ENCODE data around the gene POPDC2. TPM values are rescaled to one million over a fixed set of nuclear protein-coding genes. Genes with fewer than 3 reads are reported as not detected.

Gene POPDC2
- polyA plus RNA-seq, 4 donors, result 2.7 to 8.4 (median 4.5) TPM

DNA sequence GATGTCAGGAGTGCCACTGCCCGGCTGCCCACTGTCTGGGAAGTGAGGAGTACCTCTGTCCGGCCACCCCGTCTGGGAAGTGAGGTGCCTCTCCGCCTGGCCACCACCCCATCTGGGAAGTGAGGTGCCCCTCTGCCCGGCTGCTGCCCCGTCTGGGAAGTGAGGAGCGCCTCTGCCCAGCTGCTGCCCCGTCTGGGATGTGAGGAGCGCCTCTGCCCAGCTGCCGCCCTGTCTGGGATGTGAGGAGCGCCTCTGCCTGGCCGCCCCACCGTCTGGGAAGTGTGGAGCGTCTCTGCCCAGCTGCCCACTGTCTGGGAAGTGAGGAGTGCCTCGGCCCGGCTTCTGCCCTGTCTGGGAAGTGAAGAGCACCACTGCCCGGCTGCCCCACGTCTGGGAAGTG lies 13.5 kb upstream of the POPDC2 start:
- no peak for DNase-seq (ENCODE audit: low read depth in 4 of 4, low spot score in 3 of 4)

DNA sequence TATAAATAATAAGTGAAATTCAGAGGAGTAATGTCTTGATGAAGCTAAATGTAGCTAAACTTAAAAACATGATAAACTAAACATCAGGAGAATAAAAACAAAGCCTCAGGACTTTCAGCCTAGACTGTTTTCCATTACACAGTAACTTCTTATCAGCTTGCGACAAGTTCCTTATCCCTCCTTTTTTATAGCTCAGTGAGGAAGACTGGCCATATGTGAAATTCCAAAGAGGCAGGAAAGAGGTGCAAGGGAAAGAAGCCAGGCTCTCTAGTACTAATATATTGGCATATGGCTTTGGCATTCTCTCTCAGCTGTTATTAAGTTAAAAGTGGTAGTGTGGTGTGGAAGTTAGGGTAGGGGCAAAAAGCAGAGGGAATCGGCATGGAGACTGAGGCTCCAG lies 12.4 kb upstream of the POPDC2 start:
- no peak for DNase-seq (ENCODE audit: low read depth in 4 of 4, low spot score in 3 of 4)

DNA sequence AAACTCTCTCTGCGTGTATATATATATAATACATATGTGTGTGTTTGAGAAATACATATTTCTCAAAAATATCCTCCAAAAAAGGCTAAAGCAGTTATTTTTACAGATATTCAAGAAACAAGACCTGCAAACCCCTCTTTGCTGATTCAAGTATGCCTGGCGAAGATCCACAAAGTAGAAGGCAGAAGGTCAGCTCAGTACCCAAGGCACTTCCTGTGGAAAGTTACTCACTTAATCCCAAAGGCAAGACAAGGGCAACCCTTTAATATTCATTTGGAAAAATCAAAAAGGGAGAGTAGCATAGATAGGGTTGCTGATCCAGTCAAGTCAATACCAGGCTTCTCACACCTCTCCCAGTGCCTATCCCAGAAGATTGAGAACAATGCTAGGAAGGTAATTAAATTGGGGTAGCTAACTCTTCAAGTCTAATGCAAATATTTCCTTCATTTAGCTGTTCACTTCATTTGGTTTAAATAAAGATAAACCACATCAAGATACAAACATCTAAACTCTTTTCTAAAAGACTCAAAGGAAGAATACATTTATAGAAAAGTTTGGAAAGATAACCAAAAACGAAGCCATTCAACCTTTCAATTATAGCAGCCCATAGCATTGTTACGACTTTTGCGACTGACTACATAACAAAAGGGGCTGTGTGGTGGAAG lies 9.6 kb upstream of the POPDC2 start:
- DNase-seq (ENCODE audit: low read depth in 4 of 4, low spot score in 3 of 4), result no peak

DNA sequence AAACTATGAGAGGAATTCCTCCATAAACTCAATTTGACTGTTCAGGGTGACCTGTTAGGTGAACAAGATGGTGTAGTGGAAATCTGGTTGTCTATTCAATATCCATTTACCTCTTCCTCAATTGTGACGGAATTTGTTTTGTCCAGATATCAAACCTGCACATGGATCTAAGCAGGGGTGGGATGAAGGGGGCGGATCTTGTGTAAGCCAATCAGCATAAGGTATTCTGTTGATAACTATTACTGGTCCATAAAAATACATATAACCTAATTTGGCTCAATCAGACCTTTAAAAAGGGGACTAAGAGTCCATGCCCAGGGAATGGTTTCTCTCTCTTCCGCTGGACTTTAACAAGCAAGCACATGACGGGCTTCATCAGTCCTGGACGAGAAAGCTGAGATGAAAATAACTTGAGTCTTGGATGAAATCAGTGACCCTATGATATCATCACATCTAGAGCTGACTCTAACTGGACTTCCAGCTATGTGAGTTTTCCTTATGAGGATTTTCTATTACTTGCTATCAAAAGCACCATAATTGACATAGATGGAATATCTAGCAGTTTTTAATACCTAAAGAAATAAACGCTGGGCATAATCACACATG lies 5.7 kb upstream of the POPDC2 start:
- no peak for DNase-seq (ENCODE audit: low read depth in 4 of 4, low spot score in 3 of 4)

DNA sequence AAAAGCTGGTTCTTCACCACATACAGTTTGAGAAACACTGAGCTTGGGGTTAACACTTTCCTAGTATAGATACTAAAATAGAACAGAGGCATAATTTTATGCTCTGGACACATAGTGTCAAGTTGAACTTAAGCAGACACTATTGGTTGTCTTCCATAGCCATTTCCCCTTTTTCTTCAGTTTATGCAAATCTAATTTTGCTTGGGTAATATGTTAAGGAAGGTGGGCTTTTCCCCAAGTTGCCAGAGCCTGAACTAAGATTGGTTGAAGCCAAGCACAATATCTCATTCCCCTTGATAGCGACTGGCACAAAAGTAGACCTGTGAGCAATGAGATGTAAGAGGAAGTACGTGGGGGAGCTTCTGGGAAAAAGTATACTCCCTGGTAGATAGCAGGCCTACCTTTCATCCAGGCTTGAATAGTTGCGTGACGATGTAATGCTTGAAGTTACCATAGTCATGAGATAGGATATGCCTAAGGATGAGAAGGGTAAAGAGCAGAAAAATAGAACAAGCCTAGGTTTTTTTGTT lies 4.5 kb upstream of the POPDC2 start:
- no peak for DNase-seq (ENCODE audit: low read depth in 4 of 4, low spot score in 3 of 4)

DNA sequence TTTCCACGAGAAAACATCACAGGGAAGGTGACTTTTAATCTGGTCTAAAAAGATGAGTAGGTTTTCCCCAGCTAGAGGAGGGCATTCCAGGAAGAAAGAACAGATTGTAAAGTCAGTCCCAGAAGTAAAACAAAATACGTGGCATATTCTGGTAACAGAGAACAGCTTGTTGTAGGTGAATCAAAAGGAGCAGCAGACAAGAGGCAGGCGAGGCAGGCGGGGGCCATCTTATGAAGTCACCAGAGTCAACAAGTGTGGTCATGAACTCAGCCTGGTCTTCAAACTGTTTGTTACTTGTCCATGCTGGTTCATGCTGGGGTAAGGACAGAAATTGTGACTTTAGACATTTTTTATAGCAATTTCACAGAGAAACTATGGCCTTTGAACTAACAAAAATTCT lies 4.0 kb upstream of the POPDC2 start:
- no peak for DNase-seq (ENCODE audit: low read depth in 4 of 4, low spot score in 3 of 4)

DNA sequence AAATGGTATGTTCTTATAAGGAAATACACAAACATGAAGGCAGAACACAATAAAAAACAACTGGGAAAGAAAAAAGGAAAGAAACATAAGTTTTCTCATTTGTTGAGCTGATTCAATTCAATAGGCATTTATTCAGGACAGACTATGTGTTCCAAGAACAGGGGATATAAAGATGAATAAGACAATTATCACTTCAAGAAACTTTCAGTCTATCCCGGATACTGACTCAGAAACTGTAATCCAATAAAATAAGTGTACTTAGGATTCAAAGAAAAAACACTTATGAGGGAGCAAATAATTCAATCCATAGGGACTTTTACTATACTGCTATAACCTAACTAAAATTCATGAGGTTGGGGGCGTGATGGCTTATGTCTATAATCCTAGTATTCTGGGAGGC lies 3.5 kb upstream of the POPDC2 start:
- no peak for DNase-seq (ENCODE audit: low read depth in 4 of 4, low spot score in 3 of 4)

DNA sequence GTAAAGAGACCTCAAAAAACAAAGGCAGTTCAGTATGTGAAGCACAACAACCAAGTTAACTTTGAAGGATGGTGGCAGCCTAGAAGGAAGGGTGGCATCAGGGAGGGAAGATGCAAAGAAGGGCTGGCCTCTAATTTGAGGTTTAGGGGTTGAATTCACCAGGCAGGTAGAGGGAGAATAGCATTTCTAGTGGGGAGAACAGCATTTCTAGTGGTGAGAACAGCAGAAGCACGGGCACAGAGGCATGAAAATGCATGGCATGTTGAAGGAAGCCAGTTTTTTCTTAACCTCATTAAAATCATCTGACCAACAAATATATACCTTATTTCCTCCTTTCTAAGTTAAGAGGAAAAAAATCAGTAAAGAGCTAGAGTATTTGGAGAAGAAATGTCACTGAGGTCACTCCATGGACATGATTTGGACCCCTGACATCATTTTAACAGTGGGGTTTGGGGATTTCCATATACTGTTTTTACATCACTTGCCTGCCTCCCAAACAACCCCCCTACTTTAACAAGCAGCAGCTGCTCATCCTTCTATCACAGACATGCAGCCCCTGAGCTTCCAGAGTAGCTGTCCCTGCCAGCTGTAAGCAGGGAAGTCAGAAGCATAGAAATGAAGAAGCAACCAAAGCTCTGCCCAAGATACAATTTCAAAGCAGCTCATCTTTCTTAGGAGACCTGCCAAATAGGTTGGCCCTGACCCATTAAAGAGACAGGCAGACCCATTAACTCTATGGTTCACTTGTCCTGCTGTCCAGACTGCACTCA lies 2.4 kb upstream of the POPDC2 start:
- DNase-seq (ENCODE audit: low read depth in 4 of 4, low spot score in 3 of 4), result no peak

DNA sequence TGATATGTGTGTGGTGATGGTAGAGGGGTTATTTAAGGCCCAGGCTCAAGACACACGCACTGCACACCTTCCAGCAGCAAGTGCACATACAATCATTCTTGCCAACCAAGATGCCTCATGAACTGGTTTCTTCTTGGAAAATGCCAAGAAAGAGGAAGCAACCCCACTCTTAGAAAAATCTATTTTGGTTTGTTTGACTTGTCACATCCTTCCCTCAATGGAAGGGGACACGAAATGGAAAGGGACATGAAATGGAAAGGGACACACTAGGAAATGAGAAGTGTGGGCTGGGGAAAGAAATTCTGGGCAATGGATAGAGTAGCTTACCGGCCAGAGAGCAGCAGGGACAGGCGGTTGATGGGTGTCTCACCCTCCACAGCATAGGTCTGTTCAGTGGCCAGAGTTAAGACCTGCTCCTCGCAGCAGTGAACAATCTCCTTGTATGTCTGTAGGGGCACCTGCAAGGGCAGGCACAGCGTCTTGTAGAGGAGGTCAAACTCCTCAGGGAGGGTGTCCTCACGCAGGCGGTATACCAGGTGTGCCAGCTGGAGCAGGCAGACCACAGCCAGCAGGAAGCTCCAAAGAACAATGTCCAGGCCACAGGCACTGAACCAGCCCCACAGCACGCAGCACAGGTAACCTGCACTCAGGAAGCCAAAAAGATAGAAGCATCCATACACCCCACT lies 640 bp downstream of the POPDC2 start:
- no peak for DNase-seq (ENCODE audit: low read depth in 4 of 4, low spot score in 3 of 4)

DNA sequence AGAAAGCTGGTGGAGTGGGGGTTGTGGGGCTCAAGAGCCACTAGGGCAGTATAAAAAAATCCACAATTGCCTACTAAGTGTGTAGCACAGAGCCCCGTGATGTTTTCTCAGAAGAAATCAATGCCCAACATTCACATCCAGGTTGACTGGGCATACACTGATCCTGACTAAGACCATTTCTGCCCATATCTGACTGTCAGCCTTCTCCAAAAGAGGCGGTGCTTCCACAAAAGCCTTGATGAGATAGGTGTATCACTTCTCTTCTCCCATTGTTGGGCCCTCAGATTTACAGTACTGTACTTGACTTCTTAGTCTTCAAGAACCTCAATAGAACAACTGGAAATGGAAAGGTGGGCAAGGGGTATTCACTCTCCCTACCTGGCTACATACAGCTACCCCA lies 1.4 kb downstream of the POPDC2 start:
- DNase-seq (ENCODE audit: low read depth in 4 of 4, low spot score in 3 of 4), result no peak

DNA sequence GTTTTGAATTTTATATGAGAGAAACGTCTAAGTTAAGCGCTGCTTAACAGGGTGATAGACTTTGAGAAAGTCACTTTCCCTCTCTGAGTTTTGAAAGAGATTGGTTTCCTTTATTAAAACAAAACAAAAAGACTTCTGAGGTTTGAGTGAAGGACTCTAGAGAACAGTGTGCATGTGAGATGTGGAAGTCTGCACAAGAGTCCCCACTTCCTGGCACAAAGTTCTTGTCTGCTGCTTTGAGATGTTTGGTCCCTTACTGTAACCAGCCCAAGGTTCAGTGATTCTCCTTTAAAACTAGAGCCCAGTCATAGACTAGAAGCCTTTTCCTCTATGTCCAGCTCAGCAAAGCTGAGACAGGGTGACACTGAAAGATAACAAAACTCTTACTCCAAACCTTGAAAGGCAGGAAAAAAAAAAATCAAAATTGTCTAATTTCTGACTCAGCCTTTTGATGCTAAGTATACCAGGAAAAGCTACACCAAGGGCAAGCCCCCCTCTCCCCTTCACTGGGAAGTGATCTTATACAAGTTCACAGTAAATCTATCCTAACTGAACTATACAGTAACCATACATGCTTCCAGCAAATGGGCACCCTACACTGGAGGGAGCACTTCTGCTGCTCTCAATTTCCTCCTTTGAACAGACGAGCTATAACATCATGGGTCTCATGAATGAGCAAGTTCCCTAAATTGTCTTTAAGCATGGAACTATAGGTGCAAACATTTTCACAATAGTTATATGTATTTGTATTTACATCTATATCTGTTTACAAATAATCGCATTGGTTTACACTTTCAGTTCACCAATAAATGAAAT lies 2.3 kb downstream of the POPDC2 start:
- no peak for DNase-seq (ENCODE audit: low read depth in 4 of 4, low spot score in 3 of 4)

DNA sequence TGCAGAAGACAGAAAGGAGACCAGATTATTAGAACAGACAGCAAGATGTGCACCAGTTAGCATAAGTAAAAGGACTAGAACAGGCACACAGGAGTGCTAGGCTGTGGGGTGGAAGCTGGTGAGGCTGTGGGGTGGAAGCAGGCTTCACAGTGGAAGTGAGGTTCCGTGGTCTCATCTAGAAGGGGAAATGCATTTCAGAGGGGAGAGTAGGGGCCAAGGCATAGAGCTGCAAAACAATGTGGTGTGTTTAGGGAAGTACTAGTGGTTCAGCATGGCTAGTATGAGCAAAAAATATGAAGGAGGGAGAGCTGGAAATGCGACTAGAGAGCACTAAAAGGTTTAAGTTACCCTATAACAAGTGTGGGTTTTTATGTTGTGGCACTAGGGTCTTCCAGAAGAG lies 6.5 kb downstream of the POPDC2 start:
- no peak for DNase-seq (ENCODE audit: low read depth in 4 of 4, low spot score in 3 of 4)

DNA sequence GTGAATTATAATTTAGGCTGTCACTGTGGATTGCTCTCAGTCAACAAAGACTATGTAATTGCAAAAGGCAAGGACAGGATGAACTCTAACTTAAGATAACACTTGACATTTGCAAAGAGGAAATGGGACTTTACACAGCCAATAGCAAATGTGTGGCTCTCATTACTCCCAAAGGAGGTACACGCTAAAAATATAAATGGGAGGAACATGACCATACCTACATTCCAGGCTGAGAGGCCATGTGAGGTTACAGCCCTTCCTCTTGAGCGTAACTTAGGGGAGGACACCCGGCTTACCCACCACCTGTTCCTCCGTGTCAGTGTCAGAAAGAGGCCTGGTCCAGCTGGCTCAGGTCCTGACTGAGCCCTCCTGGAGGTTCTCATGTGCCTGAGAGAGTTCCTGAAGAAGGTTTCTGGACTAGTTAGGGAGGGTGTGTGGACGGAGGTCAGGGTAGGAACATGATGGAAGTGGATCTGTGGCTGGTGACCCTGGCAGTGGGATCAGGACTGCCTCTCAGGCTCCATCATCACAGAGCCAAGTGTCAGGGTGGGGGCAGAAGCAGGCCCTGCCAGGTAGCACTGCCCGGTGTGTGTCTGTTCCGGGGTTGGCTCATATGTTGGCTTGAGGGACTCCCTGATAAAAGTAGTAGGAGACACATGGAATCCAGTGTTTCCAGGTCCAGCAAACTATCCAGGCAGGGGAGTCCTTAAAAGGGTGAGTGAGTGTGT lies 7.9 kb downstream of the POPDC2 start:
- no peak for DNase-seq (ENCODE audit: low read depth in 4 of 4, low spot score in 3 of 4)

DNA sequence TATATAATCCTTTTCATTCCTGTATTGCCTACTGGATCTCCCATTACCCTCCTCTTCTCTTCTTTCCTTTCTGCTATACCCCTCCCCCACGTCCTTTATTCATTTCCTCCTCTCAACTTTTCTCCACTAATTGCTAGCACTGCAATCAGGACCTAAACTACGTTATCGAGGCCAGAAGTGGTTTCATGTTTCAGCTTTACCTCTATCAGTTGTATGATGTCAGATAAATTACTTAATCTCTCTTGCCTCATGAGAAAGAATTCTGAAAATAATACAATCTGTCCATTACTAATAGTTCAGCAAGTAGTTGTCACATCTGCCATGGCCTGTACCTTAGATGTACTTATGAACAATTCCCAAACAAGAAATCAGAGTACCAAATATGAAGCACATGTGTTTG lies 10.6 kb downstream of the POPDC2 start:
- DNase-seq (ENCODE audit: low read depth in 4 of 4, low spot score in 3 of 4), result no peak

DNA sequence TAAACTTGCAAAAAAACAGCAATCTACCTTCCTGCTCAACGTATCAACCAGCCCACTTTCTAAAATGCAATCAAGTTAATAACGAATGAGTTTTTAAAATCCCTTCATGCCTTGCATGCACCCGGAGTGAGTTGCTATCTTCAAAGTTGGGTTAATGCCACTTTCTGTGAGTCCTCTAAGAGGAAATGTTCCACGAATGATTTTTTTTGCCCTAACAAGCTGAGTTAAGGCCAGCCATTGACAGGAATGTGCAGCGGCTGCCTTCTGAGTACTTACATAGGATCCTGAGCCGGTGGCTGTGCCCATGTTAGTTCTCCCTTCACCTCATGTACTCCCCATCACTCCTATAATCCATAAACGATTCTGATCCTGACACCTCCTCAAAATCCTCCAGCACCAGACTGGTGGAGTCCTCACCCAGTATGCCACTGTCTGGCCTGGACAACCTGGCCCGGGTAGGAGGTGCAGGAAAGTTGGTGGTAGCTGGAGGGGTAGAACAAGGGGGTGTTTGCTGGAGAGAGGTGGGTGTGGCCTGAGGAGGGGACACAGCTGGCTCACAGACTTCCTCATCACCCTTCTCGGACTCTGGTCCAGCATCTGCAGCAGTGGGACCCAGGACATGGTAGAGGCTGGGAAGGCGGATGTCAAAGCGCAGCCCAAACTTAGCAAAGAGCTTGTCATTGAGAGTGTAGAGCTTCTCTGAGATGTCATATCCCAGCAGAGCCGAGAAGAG lies 12.4 kb downstream of the POPDC2 start:
- no peak for DNase-seq (ENCODE audit: low read depth in 4 of 4, low spot score in 3 of 4)

DNA sequence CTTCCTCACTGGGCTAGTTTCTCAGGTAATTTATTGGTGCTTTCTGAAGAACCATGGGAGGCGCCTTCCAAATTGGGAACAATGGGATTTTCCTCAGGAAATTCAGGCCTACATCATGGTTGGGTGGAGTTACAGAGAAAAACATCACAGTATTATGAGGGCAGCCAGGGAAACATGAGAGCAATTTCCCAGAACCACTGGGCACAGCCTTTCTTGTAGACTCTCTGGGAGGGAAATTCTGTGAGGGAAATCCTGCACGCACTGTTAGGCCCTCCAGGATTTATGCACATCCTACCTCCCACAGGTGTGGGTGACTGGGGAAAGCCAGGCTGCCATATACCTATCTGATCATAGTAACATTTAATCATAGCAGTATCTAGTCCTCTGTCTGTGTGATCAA lies 13.2 kb downstream of the POPDC2 start:
- DNase-seq (ENCODE audit: low read depth in 4 of 4, low spot score in 3 of 4), result peak in 1 of 4 donors; percentile 48

DNA sequence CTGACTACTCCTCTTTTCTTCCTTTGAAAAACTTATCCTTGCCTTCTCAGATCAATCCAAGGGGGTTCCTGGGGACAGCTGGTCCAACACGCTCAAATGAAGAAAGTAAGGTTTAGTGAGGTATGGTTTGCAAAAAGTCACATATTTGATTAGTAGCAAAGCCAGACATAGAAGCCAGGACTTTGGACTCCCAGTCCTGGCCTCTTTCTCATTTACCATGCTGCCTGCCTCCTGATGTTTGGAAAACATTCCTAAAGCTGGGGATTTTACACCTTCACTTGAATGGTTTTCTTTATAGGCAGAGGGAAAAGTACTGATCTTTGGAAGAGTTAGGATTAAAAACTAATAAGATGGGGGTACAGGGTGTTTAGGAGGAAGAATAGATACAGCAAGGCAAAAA lies 14.6 kb downstream of the POPDC2 start:
- DNase-seq (ENCODE audit: low read depth in 4 of 4, low spot score in 3 of 4), result no peak

DNA sequence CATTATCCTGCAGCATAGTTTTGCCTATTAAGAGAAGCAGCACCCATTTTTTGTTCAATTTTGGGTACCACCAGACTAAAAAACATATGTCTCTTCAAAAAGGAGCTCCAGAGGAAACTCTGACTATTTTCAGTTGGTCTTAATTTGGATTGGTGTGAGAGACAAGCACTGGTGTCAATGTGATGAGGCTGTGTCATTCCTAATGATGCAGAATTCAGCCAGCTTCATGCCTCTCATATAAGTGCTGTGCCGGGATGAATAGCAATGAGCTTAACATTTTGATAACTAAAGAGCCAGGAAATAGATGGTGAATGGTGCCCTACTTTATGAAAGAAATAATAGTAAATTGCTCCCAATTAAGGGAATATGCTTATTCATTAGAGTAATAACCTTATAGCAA lies 15.9 kb downstream of the POPDC2 start:
- DNase-seq (ENCODE audit: low read depth in 4 of 4, low spot score in 3 of 4), result no peak

DNA sequence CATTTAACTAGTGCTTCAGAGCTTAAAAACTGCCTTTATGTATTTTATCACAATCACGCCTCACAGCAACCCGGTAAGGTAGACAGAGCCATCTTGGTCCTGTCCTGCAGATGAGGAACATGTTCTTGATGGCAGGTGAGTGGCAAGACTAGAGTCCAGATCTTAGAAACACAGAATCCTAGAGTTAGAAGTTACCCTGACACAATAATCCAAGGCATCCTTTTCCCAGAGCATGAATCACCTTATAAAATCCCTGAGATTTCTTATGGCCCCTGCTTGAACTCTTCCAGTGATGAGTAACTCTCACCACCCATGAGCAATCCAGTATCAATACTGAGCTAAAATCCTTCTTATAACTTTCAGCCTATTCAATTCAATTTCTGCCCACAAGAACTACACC lies 16.9 kb downstream of the POPDC2 start:
- no peak for DNase-seq (ENCODE audit: low read depth in 4 of 4, low spot score in 3 of 4)
